ENCODE data around the gene GEN1.

GEN1 gene

GRCh38 chr2:17786727-17787126, 32.8 kb downstream of the GEN1 start:
- no peak for TF ChIP-seq CTCF (IDR thresholded peaks at IDR 0.05; ENCODE audit: low read depth, low read length)
- Histone ChIP-seq H3K27ac (no peak overlapping the region), H3K36me3 (peaks cover 11% of the 10 kb centered on the region), H3K27me3 (ENCODE audit: insufficient read depth, low read depth, severe bottlenecking) (no peaks in the 10 kb centered on the region), H3K4me3 (ENCODE audit: low read depth, low read length) (no peak overlapping the region), H3K9me3 (ENCODE audit: severe bottlenecking) (no peaks in the 10 kb centered on the region)
- DNase-seq = no peak

- Histone ChIP-seq H3K27ac (peak overlapping the region; percentile 43), H3K36me3 (no peaks in the 10 kb centered on the region), H3K9me3 (ENCODE audit: severe bottlenecking) (no peaks in the 10 kb centered on the region), H3K27me3 (ENCODE audit: insufficient read depth, low read depth, severe bottlenecking) (no peaks in the 10 kb centered on the region), H3K4me3 (ENCODE audit: low read depth, low read length) (no peak overlapping the region)
- no peak for DNase-seq
- TF ChIP-seq CTCF (IDR thresholded peaks at IDR 0.05; ENCODE audit: low read depth, low read length) = no peak
These were observed 34.8 kb downstream of the GEN1 start for GRCh38 chr2:17788773-17789172.

- H3K27me3 ChIP-seq (ENCODE audit: insufficient read depth, low read depth, severe bottlenecking) = no peaks in the 10 kb centered on the region
- H3K9me3 ChIP-seq (ENCODE audit: severe bottlenecking) = no peaks in the 10 kb centered on the region
- TF ChIP-seq CTCF (IDR thresholded peaks at IDR 0.05; ENCODE audit: low read depth, low read length) = no peak
- no peak for DNase-seq
- H3K4me3 ChIP-seq (ENCODE audit: low read depth, low read length) = no peak overlapping the region
- no peak overlapping the region for H3K27ac ChIP-seq
- H3K36me3 ChIP-seq = no peaks in the 10 kb centered on the region
These were observed 36.6 kb downstream of the GEN1 start for GRCh38 chr2:17790536-17790935.

- no peaks in the 10 kb centered on the region for H3K9me3 ChIP-seq (ENCODE audit: severe bottlenecking)
- H3K4me3 ChIP-seq (ENCODE audit: low read depth, low read length) = no peak overlapping the region
- no peaks in the 10 kb centered on the region for H3K36me3 ChIP-seq
- H3K27me3 ChIP-seq (ENCODE audit: insufficient read depth, low read depth, severe bottlenecking) = no peaks in the 10 kb centered on the region
- TF ChIP-seq CTCF (IDR thresholded peaks at IDR 0.05; ENCODE audit: low read depth, low read length) = no peak
- DNase-seq = no peak
- no peak overlapping the region for H3K27ac ChIP-seq
These were observed 37.3 kb downstream of the GEN1 start for GRCh38 chr2:17791121-17791816.

GRCh38 chr2:17791817-17792130, 37.8 kb downstream of the GEN1 start:
- H3K27me3 ChIP-seq (ENCODE audit: insufficient read depth, low read depth, severe bottlenecking) = no peaks in the 10 kb centered on the region
- TF ChIP-seq CTCF (IDR thresholded peaks at IDR 0.05; ENCODE audit: low read depth, low read length) = no peak
- no peak overlapping the region for H3K4me3 ChIP-seq (ENCODE audit: low read depth, low read length)
- DNase-seq = no peak
- no peaks in the 10 kb centered on the region for H3K9me3 ChIP-seq (ENCODE audit: severe bottlenecking)
- H3K27ac ChIP-seq = no peak overlapping the region
- H3K36me3 ChIP-seq = no peaks in the 10 kb centered on the region

GRCh38 chr2:17792515-17792914, 38.6 kb downstream of the GEN1 start:
- Histone ChIP-seq H3K9me3 (ENCODE audit: severe bottlenecking) (no peaks in the 10 kb centered on the region), H3K27me3 (ENCODE audit: insufficient read depth, low read depth, severe bottlenecking) (no peaks in the 10 kb centered on the region), H3K36me3 (no peaks in the 10 kb centered on the region), H3K4me3 (ENCODE audit: low read depth, low read length) (no peak overlapping the region), H3K27ac (no peak overlapping the region)
- no peak for TF ChIP-seq CTCF (IDR thresholded peaks at IDR 0.05; ENCODE audit: low read depth, low read length)
- no peak for DNase-seq

All from WERI-Rb-1 (cell line).